ENCODE measurements around the gene TLR6.

DNA sequence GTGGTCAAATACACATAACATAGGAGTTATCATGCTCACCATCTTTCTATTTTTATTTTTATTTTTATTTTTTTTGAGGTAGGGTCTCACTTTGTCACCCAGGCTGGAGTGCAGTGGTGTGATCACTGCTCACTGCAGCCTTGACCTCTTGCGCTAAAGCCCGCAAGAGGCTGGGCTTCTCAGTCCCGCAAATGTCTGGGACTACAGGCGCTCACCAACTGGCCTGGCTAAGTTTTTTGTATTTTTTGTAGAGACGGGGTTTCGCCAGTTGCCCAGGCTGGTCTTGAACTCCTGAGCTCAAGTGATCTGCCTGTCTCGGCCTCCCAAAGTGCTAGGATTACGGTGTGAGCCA is 73.5 kb downstream of the TLR6 start:
- TF ChIP-seq, protein P1, sequence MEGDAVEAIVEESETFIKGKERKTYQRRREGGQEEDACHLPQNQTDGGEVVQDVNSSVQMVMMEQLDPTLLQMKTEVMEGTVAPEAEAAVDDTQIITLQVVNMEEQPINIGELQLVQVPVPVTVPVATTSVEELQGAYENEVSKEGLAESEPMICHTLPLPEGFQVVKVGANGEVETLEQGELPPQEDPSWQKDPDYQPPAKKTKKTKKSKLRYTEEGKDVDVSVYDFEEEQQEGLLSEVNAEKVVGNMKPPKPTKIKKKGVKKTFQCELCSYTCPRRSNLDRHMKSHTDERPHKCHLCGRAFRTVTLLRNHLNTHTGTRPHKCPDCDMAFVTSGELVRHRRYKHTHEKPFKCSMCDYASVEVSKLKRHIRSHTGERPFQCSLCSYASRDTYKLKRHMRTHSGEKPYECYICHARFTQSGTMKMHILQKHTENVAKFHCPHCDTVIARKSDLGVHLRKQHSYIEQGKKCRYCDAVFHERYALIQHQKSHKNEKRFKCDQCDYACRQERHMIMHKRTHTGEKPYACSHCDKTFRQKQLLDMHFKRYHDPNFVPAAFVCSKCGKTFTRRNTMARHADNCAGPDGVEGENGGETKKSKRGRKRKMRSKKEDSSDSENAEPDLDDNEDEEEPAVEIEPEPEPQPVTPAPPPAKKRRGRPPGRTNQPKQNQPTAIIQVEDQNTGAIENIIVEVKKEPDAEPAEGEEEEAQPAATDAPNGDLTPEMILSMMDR (conservative IDR thresholded peaks at IDR 0.05): peak; percentile 41
- no peak for TF ChIP-seq ZFX (IDR thresholded peaks at IDR 0.05)

All from C4-2B (cell line).